Esophagus squamous epithelium (tissue), 5 donors: ENCODE results near the gene UBD. TPM values are rescaled to one million over a fixed set of nuclear protein-coding genes. Genes with fewer than 3 reads are reported as not detected.

ENCODE experiments used
- DNase-seq: peaks from one replicate; lab custom pipeline; 2025; lab: John Stamatoyannopoulos, UW
- H3K27ac ChIP-seq, 4 donors: fragments of 200-600 bp; sonication (generic); one replicate each; pipeline ENCODE4 v1.5.1; 2016 to 2019; ENCODE audit warnings: mild to moderate bottlenecking in 1 of 4
- H3K27me3 ChIP-seq, 4 donors: fragments of 200-600 bp; sonication (generic); 1 replicate in 3 of 4; 2 replicates in 1 of 4; pipeline versions ENCODE4 v1.5.1 to v1.6.0; 2017 to 2021; ENCODE audit warnings: antibody characterized with exemption in 1 of 4
- H3K36me3 ChIP-seq, 3 donors: fragments of 200-600 bp; sonication (generic); one replicate each; pipeline ENCODE4 v1.5.1; 2016 to 2019
- H3K4me1 ChIP-seq, 3 donors: fragments of 200-600 bp; sonication (generic); one replicate each; pipeline ENCODE4 v1.5.1; 2017 to 2019
- H3K4me3 ChIP-seq, 4 donors: fragments of 200-600 bp; sonication (generic); 1 replicate in 3 of 4; 2 replicates in 1 of 4; pipeline ENCODE4 v1.5.1; 2016 to 2019; ENCODE audit warnings: mild to moderate bottlenecking in 2 of 4, moderate library complexity in 1 of 4
- H3K9me3 ChIP-seq, 3 donors: fragments of 200-600 bp; sonication (generic); one replicate each; pipeline ENCODE4 v1.5.1; 2016 to 2019
- POLR2A ChIP-seq, 4 donors: fragments of 450-650 bp; IDR thresholded peaks; one replicate each; pipeline ENCODE4 v1.6.1; 2017; ENCODE audit warnings: antibody characterized with exemption in 4 of 4, mild to moderate bottlenecking in 4 of 4, moderate library complexity in 3 of 4
- WGBS, 2 donors: methylation state at CpG; one replicate each; pipeline ENCODE4 v1.1.5; 2018; 5-methylcytosine and 5-hydroxymethylcytosine counted together
- intact Hi-C: fragments of 100-400 bp; cut with DNase I; formaldehyde crosslinking; loops from one replicate; pipeline ENCODE4 v1.15.0; 2022
- total RNA-seq, 4 donors: library from RNA; depleted of rRNA; stranded (reverse); fragments of >200 nt; gene quantifications; one replicate each; pipeline ENCODE4 v1.1.0, GENCODE V29; 2016
- TF ChIP-seq, protein P1 (sequence below), 6 experiments: fragments of 450-650 bp in 4 of 6; fragments of 200-600 bp in 2 of 6; sonication (generic) in 2 of 6; IDR thresholded peaks; one replicate each; pipeline ENCODE4 v1.5.1; 2016 to 2019; ENCODE audit warnings: antibody characterized with exemption in 6 of 6, mild to moderate bottlenecking in 4 of 6, moderate library complexity in 4 of 6
- donor health status: DM: yes; HTN: yes; CAD: no.

The UBD gene
- total RNA-seq, 4 donors from 2014 or later, result 0.76 to 11.1 (median 1.6) TPM; not detected in 1

DNA sequence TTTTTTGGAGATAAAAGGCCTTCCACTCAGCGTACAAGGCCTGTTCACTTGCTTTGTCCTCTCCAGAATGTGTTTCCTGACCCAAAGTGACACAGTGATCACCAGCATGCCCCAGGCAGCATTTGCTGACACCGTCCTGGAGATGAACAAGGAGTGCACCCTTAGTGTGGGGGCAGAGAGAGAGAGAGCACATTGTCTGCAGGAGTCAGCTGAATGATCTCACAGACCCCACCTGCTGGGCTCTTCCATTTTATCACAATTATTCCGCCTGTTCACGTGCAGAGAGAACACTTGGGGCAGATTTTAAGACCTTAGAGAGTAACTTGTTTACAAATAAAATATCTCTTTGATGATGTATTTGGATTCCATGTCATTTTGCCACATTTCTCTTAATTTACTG, 49.3 kb downstream of the UBD start:
- intact Hi-C loops, result no loop called here
- WGBS, 2 donors, result 48 to 53% methylated on average over 3 to 4 of the region's 4 CpGs
- TF ChIP-seq, protein P1, sequence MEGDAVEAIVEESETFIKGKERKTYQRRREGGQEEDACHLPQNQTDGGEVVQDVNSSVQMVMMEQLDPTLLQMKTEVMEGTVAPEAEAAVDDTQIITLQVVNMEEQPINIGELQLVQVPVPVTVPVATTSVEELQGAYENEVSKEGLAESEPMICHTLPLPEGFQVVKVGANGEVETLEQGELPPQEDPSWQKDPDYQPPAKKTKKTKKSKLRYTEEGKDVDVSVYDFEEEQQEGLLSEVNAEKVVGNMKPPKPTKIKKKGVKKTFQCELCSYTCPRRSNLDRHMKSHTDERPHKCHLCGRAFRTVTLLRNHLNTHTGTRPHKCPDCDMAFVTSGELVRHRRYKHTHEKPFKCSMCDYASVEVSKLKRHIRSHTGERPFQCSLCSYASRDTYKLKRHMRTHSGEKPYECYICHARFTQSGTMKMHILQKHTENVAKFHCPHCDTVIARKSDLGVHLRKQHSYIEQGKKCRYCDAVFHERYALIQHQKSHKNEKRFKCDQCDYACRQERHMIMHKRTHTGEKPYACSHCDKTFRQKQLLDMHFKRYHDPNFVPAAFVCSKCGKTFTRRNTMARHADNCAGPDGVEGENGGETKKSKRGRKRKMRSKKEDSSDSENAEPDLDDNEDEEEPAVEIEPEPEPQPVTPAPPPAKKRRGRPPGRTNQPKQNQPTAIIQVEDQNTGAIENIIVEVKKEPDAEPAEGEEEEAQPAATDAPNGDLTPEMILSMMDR (IDR thresholded peaks at IDR 0.05), result no peak
- TF ChIP-seq POLR2A (IDR thresholded peaks at IDR 0.05), result no peak
- Histone ChIP-seq H3K4me1 (no peaks in the 10 kb centered on the region), H3K27ac (no peak overlapping the region), H3K27me3 (no peaks in the 10 kb centered on the region), H3K9me3 (no peaks in the 10 kb centered on the region), H3K4me3 (no peak overlapping the region), H3K36me3 (no peaks in the 10 kb centered on the region)
- no peak for DNase-seq

DNA sequence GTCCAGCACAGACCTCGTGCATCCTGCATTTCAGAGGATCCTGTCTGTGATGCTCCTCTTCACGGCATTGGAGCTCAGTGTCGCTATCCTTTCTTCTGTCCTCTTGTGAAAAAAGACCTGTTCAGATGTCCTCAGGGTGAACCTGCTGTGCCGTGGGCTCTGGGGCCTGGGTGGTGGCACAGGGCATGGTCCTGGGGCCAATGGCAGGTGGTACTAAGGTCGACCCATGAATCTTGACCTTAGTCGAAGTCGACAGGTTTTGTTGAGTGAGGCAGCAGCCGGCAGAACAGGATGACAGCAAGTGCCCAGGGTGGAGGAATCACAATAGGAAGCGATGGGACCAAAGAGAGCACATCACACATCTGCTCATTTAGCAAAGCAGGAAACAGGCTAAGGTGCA, 49.8 kb downstream of the UBD start:
- Histone ChIP-seq H3K27ac (no peak overlapping the region), H3K9me3 (no peaks in the 10 kb centered on the region), H3K36me3 (no peaks in the 10 kb centered on the region), H3K4me1 (no peaks in the 10 kb centered on the region), H3K27me3 (no peaks in the 10 kb centered on the region), H3K4me3 (no peak overlapping the region)
- intact Hi-C loops, result no loop called here
- TF ChIP-seq POLR2A (IDR thresholded peaks at IDR 0.05), result no peak
- TF ChIP-seq, protein P1 (IDR thresholded peaks at IDR 0.05), result no peak
- WGBS, 2 donors, result 78 to 81% methylated on average over 8 to 9 of the region's 9 CpGs
- no peak for DNase-seq

DNA sequence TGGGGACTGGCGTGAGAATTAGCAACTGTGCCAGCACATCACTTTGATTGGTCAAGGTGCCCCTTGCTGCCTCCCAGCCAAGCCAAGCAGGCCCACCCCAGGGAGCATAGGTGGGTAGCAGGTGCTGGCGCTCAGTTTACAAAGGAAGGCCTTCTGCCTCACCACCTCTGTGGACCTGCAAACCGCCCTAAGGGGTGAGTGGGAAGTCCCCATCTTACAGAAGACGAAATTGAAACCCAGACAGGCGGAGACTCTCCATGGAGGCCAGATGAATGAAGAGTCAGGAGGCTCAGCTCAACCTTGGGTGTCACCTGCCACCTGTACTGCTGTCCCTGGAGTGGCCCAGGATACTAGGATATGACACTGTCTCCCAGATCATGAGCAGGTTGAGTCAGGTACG, 50.3 kb downstream of the UBD start:
- Histone ChIP-seq H3K27me3 (no peaks in the 10 kb centered on the region), H3K4me1 (no peaks in the 10 kb centered on the region), H3K27ac (no peak overlapping the region), H3K36me3 (no peaks in the 10 kb centered on the region), H3K9me3 (no peaks in the 10 kb centered on the region), H3K4me3 (no peak overlapping the region)
- intact Hi-C loops, result no loop called here
- WGBS, 2 donors, result 68 to 70% methylated on average over 2 to 6 of the region's 6 CpGs
- no peak for DNase-seq
- TF ChIP-seq POLR2A (IDR thresholded peaks at IDR 0.05), result no peak
- TF ChIP-seq, protein P1 (IDR thresholded peaks at IDR 0.05), result no peak

DNA sequence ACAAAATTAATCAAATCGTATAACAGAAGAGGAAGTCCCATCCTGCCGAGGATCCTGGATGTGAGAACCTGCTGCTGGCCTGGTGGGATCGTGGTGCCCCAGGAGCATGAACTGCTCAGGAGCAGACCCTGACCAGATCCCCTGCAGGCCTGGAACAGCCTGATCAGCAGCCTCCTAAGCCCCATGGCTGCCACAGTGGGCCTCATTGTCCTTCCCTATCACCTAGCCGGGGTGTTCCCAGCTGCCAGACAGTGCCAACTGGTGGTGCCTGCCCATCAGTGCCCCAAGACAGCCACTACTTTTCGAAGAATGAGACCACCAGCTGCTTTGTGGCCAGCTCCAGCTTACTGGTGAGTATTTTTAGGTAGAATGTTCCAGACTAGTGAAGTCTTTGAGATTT, 52.2 kb downstream of the UBD start:
- H3K36me3 ChIP-seq, result no peaks in the 10 kb centered on the region
- no peaks in the 10 kb centered on the region for H3K9me3 ChIP-seq
- no peaks in the 10 kb centered on the region for H3K4me1 ChIP-seq
- H3K4me3 ChIP-seq, result no peak overlapping the region
- no peak for DNase-seq
- intact Hi-C loops, result no loop called here
- 65 to 78% methylated on average over 3 to 5 of the region's 5 CpGs for WGBS, 2 donors
- H3K27ac ChIP-seq, result no peak overlapping the region
- TF ChIP-seq POLR2A (IDR thresholded peaks at IDR 0.05), result no peak
- TF ChIP-seq, protein P1 (IDR thresholded peaks at IDR 0.05), result no peak
- H3K27me3 ChIP-seq, result no peaks in the 10 kb centered on the region

DNA sequence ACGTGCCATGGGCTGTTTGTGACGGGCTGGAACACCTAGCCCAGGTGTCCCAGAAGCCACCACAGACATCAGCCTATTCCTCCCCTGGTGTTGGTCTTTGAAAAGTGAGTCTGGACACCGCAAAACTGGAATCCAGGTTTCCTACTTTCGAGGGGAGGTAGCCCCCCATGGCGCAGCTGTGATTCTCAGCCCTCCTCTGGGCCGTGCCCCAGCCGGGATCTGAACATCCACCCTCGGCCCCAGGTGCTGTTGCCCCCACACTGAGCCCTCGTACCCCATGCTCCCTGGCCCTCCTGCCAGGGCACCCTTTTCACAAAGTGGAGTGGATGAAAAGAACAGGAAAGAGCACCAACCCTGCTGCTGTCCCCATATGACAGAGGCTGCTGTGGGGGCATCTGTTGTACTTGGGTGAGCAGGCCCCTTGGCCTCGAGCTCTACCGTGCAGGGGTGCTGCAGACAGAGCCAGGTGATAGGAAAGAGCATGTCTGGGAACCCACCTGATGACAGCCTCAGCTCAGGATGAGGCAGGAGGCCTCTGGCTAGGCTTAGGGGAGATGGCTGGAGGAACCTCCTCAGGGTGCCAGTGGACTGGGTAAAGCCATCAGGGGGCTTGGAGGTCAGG, 53.0 kb downstream of the UBD start:
- intact Hi-C loops, result no loop called here
- Histone ChIP-seq H3K9me3 (no peaks in the 10 kb centered on the region), H3K4me3 (no peak overlapping the region), H3K27ac (no peak overlapping the region), H3K36me3 (no peaks in the 10 kb centered on the region), H3K4me1 (no peaks in the 10 kb centered on the region), H3K27me3 (peaks cover 0 to 4% (median 0%) of the 10 kb centered on the region in 4 donors)
- DNase-seq, result no peak
- TF ChIP-seq POLR2A (IDR thresholded peaks at IDR 0.05), result no peak
- TF ChIP-seq, protein P1 (IDR thresholded peaks at IDR 0.05), result no peak
- 58 to 85% methylated on average over 9 of the region's 11 CpGs for WGBS, 2 donors
